ENCODE data around the gene PLXNA4.

PLXNA4 gene

DNA sequence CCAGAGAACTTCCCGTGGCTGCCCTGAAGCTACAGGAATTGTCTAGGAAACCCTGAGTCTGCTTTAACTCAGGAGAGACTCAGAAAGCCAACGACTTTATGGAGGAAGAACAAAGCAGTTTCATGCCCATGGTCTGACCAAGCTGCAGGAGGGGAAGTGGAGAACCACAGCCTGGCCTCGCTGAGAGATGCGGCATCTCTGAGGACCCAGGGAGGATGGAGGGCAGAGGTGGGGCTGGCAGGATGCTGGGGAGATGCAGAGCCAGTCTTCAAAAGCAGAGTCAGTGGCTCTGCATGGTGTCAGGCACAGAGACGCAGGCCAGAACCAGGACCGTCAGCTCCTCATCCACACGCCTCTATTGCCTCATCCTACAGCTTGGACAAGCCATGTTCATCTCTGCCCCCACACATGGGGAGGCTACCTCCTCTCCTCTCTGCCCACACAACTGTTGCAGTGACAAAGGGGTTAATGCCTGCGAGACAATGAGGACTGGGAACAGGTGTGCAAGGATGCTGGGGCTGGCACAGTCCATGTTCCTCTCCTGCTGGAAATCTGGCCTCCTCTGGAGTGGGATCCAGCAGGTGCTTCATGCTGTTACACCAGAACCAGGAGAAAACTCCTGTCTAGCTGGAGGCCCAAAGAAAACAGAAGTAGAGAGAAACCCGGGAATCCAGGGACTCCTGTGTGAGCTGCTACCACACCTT, 267.0 kb downstream of the PLXNA4 start:
- no peak for TF ChIP-seq CTCF (IDR thresholded peaks at IDR 0.05; ENCODE audit: low read depth, low read length, missing control alignments)
- in situ Hi-C loops (cut with HindIII; ENCODE audit: low sequenced_read_pairs): no loop called here
- no peak overlapping the region for H3K4me3 ChIP-seq (ENCODE audit: low read depth, low read length)
- DNase-seq (ENCODE audit: low read depth): no peak

GRCh38 chr7:132307465-132307864, 268.8 kb downstream of the PLXNA4 start:
- peak; percentile 18 for TF ChIP-seq CTCF (IDR thresholded peaks at IDR 0.05; ENCODE audit: low read depth, low read length, missing control alignments)
- in situ Hi-C loops (cut with HindIII; ENCODE audit: low sequenced_read_pairs): no loop called here
- DNase-seq (ENCODE audit: low read depth): no peak
- no peak overlapping the region for H3K4me3 ChIP-seq (ENCODE audit: low read depth, low read length)

DNA sequence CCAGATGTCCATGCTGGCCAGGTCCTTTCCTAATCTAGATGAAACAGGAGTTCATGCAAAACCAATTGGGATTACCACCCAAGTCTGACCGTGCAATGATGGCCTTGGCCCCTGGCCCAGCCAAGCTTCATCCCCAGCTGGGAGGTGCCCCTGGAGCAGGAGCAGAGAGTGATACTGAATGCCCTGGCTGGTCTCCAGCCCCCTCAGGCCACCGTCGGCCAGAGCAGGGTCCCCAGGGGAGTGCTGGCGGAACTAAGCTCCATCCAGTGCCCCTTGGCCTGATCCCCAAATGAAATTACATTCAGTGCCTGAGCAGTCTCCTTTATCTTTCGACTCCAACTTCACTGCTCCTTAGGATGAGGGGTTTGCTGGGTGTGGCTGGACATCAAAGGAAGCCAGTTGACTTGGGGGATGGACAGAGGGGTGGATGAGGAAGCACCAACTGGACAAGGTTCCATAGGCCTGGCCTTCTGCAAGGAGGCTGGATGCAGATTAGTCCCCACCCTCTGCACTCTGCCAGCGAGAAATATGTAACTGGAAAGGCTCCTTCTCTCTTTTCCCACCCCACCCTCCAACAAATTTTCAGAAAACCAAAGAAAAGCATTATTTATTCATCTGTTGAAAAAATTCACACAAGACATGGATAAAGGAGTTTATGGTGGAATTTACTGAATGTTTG, 275.5 kb downstream of the PLXNA4 start:
- DNase-seq (ENCODE audit: low read depth): no peak
- in situ Hi-C loops (cut with HindIII; ENCODE audit: low sequenced_read_pairs): no loop called here
- H3K4me3 ChIP-seq (ENCODE audit: low read depth, low read length): no peak overlapping the region
- no peak for TF ChIP-seq CTCF (IDR thresholded peaks at IDR 0.05; ENCODE audit: low read depth, low read length, missing control alignments)

DNA sequence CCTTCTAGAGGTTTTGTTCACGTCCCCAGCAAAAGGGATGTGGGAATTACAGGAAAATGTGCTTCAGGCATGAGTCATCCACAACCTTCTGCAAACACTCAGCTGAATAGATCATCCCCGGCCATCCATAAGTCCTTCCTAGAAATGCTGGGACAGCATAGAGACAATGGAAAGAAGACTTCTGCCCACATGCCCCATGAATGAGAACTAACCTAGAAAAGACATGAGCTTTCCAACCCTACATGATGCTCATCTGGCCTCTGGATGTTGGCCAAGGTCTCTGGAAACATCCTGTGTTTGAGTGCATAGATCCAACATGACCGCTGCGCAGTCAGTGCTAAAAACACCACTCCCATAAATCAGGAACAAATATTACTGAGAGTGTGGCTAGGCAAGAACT, 277.5 kb downstream of the PLXNA4 start:
- DNase-seq (ENCODE audit: low read depth): peak; percentile 46
- TF ChIP-seq CTCF (IDR thresholded peaks at IDR 0.05; ENCODE audit: low read depth, low read length, missing control alignments): no peak
- H3K4me3 ChIP-seq (ENCODE audit: low read depth, low read length): no peak overlapping the region
- in situ Hi-C loops (cut with HindIII; ENCODE audit: low sequenced_read_pairs): no loop called here

DNA sequence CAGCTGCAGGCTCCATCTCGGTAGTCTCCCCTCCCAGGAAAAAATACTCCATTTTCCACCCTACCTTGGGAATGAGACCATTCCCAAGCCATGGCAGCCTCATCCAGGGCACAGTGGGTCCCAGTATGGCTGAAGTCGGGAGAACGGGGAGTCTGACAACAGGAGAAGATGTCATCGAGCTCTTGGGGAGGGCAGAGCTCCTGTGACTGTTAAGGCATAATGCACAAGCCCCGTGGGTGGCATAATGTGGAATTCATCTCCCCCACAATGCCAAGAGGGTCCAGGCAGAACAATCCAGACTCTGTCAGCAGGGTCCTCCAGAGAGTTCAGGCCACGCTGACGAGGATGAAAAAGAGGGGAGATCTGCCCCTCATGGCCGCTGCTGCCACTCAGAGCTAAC, 279.4 kb downstream of the PLXNA4 start:
- no peak for TF ChIP-seq CTCF (IDR thresholded peaks at IDR 0.05; ENCODE audit: low read depth, low read length, missing control alignments)
- H3K4me3 ChIP-seq (ENCODE audit: low read depth, low read length): no peak overlapping the region
- DNase-seq (ENCODE audit: low read depth): no peak
- in situ Hi-C loops (cut with HindIII; ENCODE audit: low sequenced_read_pairs): no loop called here

GRCh38 chr7:132295175-132295574, 281.1 kb downstream of the PLXNA4 start:
- DNase-seq (ENCODE audit: low read depth): no peak
- in situ Hi-C loops (cut with HindIII; ENCODE audit: low sequenced_read_pairs): no loop called here
- no peak for TF ChIP-seq CTCF (IDR thresholded peaks at IDR 0.05; ENCODE audit: low read depth, low read length, missing control alignments)
- H3K4me3 ChIP-seq (ENCODE audit: low read depth, low read length): no peak overlapping the region
